Heart left ventricle (tissue), 16 donors: ENCODE results near the gene MAPK8. TPM values are rescaled to one million over a fixed set of nuclear protein-coding genes. Genes with fewer than 3 reads are reported as not detected.
A peak's percentile ranks its signal among the peaks of the same experiment; 100 is the strongest.

Experiments
- ATAC-seq, 4 donors: fragments of 200-7000 bp; cut with Tn5 transposase; one replicate each; pipeline ENCODE4 v1.9.1; 2020 to 2022; ENCODE audit warnings: moderate library complexity in 4 of 4, mild to moderate bottlenecking in 3 of 4, moderate number of reproducible peaks in 1 of 4
- DNase-seq, 5 donors: peaks; one replicate each; pipeline ENCODE4 v3.0.0-alpha.2; 2020
- H3K27ac ChIP-seq, 12 donors: fragments of 200-600 bp; sonication (generic) in 4 of 12; one replicate each; pipeline versions ENCODE4 v1.5.0 to v1.8.0; 2016 to 2022; ENCODE audit warnings: mild to moderate bottlenecking in 2 of 12
- H3K27me3 ChIP-seq, 9 donors: fragments of 200-600 bp; sonication (generic) in 2 of 9; one replicate each; pipeline versions ENCODE4 v1.5.1 to v1.8.0; 2016 to 2022; ENCODE audit warnings: mild to moderate bottlenecking in 3 of 9
- H3K36me3 ChIP-seq, 9 donors: fragments of 200-600 bp; sonication (generic) in 2 of 9; one replicate each; pipeline versions ENCODE4 v1.5.0 to v1.8.0; 2018 to 2022; ENCODE audit warnings: mild to moderate bottlenecking in 2 of 9
- H3K4me1 ChIP-seq, 12 donors: fragments of 200-600 bp; sonication (generic) in 4 of 12; one replicate each; pipeline versions ENCODE4 v1.5.0 to v1.8.0; 2016 to 2022; ENCODE audit warnings: mild to moderate bottlenecking in 3 of 12
- H3K4me3 ChIP-seq, 12 donors: fragments of 200-600 bp; sonication (generic) in 4 of 12; one replicate each; pipeline versions ENCODE4 v1.5.0 to v1.8.0; 2017 to 2022; ENCODE audit warnings: mild to moderate bottlenecking in 9 of 12, moderate library complexity in 4 of 12
- H3K9me3 ChIP-seq, 12 donors: fragments of 200-600 bp; sonication (generic) in 4 of 12; one replicate each; pipeline versions ENCODE4 v1.5.0 to v1.8.0; 2016 to 2022; ENCODE audit warnings: mild to moderate bottlenecking in 1 of 12
- POLR2A ChIP-seq, 2 donors: fragments of 450-650 bp; IDR thresholded peaks; one replicate each; pipeline ENCODE4 v1.6.1; 2017; ENCODE audit warnings: antibody characterized with exemption in 2 of 2, mild to moderate bottlenecking in 2 of 2, moderate library complexity in 2 of 2
- WGBS, 4 donors: extraction: QIAGEN DNeasy Blood & Tissue Kit in 2 of 4; methylation state at CpG; one replicate each; pipeline versions ENCODE4 v1.1.5 to v1.1.7; 2013 to 2018; 5-methylcytosine and 5-hydroxymethylcytosine counted together
- intact Hi-C, 10 donors: fragments of 100-400 bp; cut with DNase I; formaldehyde crosslinking; loops; one replicate each; pipeline versions ENCODE4 v1.11.1 to v1.14.2; 2022
- polyA plus RNA-seq, 2 donors: library from polyadenylated mRNA; stranded (reverse); fragments of 200-250 nt; gene quantifications; one replicate each; pipeline ENCODE4 v1.2.3, GENCODE V29; 2013
- total RNA-seq, 9 donors: library from RNA; depleted of rRNA in 2 of 9; stranded (reverse); fragments of >200 nt in 2 of 9; fragmentation: NEBNext Ultra II Directional in 3 of 9; extraction: Animal tissue kit (Norgen Biotek cat#: 25700) in 3 of 9; gene quantifications; one replicate each; pipeline versions ENCODE4 v1.1.0 to v1.2.4, GENCODE V29; 2016 to 2023
- TF ChIP-seq, protein P1 (sequence below), 12 donors: fragments of 200-600 bp; sonication (generic) in 4 of 12; IDR thresholded peaks; one replicate each; pipeline versions ENCODE4 v1.5.0 to v1.8.0; 2018 to 2022; ENCODE audit warnings: antibody characterized with exemption in 12 of 12, mild to moderate bottlenecking in 5 of 12
- donor health status: ischemic (EF 13 %, LVEDD 7.1; RV severe dilation, severe dysfunction).
- donor health status: healthy with polysubstance abuse.
- donor health status: DM: no; HTN: yes; CAD: no.
- donor health status: DM: no; HTN: no; CAD: no.
- donor health status: ischemic (EF 25% LVEDD 6.9; RV normal size, moderate dysfunction).
- donor health status: ischemic (EF 25% LVEDD 5.7; RV mildly dilated, moderate dysfunction).
- donor health status: healthy.
- donor health status: DM: yes; HTN: yes; CAD: no.
- donor health status: ischemic (EF 35%, LVEDD 5.7; RV mildly dilated, moderate dysfunction).
- donor health status: nonischemic (EF 11% LVEDD 7.7; RV severe dilation, severe dysfunction).
- donor health status: DM: yes; HTN: yes; CAD: no.
- donor health status: PGD.
- donor health status: ischemic (EF 29% LVEDD 5.4; RV normal size, mild dysfunction).
- donor health status: nonischemic (EF 23%, LVEDD 6.1; RV moderate dilation, normal function).

The MAPK8 gene
- total and polyA plus RNA-seq, 11 donors: 4.2 to 36.8 (median 31.0) TPM

GRCh38 chr10:48363617-48364355 lies 57.3 kb downstream of the MAPK8 start:
- TF ChIP-seq, protein P1, sequence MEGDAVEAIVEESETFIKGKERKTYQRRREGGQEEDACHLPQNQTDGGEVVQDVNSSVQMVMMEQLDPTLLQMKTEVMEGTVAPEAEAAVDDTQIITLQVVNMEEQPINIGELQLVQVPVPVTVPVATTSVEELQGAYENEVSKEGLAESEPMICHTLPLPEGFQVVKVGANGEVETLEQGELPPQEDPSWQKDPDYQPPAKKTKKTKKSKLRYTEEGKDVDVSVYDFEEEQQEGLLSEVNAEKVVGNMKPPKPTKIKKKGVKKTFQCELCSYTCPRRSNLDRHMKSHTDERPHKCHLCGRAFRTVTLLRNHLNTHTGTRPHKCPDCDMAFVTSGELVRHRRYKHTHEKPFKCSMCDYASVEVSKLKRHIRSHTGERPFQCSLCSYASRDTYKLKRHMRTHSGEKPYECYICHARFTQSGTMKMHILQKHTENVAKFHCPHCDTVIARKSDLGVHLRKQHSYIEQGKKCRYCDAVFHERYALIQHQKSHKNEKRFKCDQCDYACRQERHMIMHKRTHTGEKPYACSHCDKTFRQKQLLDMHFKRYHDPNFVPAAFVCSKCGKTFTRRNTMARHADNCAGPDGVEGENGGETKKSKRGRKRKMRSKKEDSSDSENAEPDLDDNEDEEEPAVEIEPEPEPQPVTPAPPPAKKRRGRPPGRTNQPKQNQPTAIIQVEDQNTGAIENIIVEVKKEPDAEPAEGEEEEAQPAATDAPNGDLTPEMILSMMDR (IDR thresholded peaks at IDR 0.05): peak; percentile 51 to 84 (median 73)
- TF ChIP-seq POLR2A (IDR thresholded peaks at IDR 0.05): no peak
- no peaks in the 10 kb centered on the region for H3K9me3 ChIP-seq
- WGBS, 4 donors: 33 to 42% (median 36%) methylated on average over 5 of the region's 5 CpGs
- ATAC-seq: peak in 3 of 4 donors; percentile 66 to 81 (median 80)
- H3K27ac ChIP-seq: peak overlapping the region in 4 of 12 donors; percentile 2 to 51 (median 50)
- intact Hi-C loops: loop anchor here (1.0 to 10.0 kb wide), 13 partner anchors 51 to 1151 kb away; partner anchors contain the start of gene MAPK8 (in 1 of the 10)
- H3K36me3 ChIP-seq: no peaks in the 10 kb centered on the region
- no peaks in the 10 kb centered on the region for H3K27me3 ChIP-seq
- peak in 3 of 5 donors; percentile 24 to 28 (median 25) for DNase-seq
- peaks cover 4 to 55% (median 37%) of the 10 kb centered on the region in 12 donors for H3K4me1 ChIP-seq
- no peak overlapping the region for H3K4me3 ChIP-seq

DNA sequence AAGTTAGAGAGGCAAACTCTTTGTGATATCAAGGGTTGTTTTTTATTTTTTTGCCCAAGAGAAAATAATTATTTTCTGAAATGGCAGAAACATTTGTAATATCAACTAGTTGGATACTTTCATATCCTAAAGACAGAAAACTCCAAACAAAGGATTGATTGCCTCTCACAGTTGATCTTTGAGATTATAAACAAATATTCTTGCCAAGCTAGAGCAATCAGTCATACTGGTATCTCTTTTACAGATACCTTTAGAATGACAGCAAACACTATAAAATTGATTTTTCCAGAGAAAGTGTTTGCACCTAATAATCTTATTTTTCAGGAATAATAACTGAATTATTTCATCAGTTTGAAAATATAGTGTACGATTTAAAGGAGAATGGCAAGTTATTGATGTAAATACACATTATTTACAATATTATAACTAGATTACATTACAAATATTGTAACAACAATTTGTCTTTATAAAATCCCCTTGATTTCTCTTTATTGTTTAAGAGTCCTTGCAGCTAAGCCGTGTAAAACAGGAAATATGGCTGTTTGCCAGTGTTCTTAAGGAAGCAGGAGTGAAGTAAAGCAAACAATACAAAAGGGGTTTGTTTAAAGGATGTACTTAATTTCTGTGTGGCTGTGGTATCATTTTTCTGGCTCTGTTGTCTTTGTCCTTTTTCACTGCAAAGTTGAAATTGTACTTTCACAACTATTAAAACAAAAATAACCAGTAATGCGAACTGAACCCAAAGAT lies 58.4 kb downstream of the MAPK8 start:
- DNase-seq (peak in 1 of 5 donors; percentile 10), ATAC-seq (peak in 2 of 4 donors; percentile 65 to 82)
- H3K9me3 ChIP-seq: no peaks in the 10 kb centered on the region
- H3K4me3 ChIP-seq: peak overlapping the region in 3 of 12 donors; percentile 2 to 26 (median 17)
- 39 to 45% (median 41%) methylated on average over 3 of the region's 3 CpGs for WGBS, 4 donors
- H3K36me3 ChIP-seq: no peaks in the 10 kb centered on the region
- intact Hi-C loops: loop anchor here in 8 of 10 donors (2.0 to 10.0 kb wide), 11 partner anchors 50 to 1150 kb away; partner anchors contain the start of gene MAPK8 (in 1 of the 8)
- H3K27me3 ChIP-seq: no peaks in the 10 kb centered on the region
- peak overlapping the region in 7 of 12 donors; percentile 1 to 53 (median 51) for H3K27ac ChIP-seq
- TF ChIP-seq POLR2A (IDR thresholded peaks at IDR 0.05): no peak
- TF ChIP-seq, protein P1 (IDR thresholded peaks at IDR 0.05): no peak
- peaks cover 4 to 48% (median 33%) of the 10 kb centered on the region in 12 donors for H3K4me1 ChIP-seq

- WGBS, 4 donors: 98 to 100% (median 98%) methylated on average over 1 of the region's 1 CpG
- intact Hi-C loops: loop anchor here in 5 of 10 donors (2.0 to 10.0 kb wide), 6 partner anchors 49 to 1149 kb away; no protein-coding TSS in a partner anchor
- H3K36me3 ChIP-seq: no peaks in the 10 kb centered on the region
These were observed 59.2 kb downstream of the MAPK8 start for GRCh38 chr10:48365668-48366067.

More at GRCh38 chr10:48365668-48366067, 59.2 kb downstream of the MAPK8 start:
- no peaks in the 10 kb centered on the region for H3K27me3 ChIP-seq
- TF ChIP-seq, protein P1 (IDR thresholded peaks at IDR 0.05): no peak
- no peak for TF ChIP-seq POLR2A (IDR thresholded peaks at IDR 0.05)
- no peaks in the 10 kb centered on the region for H3K9me3 ChIP-seq
- ATAC-seq: no peak
- peaks cover 2 to 40% (median 25%) of the 10 kb centered on the region in 12 donors for H3K4me1 ChIP-seq
- no peak for DNase-seq
- H3K4me3 ChIP-seq: peak overlapping the region in 1 of 12 donors; percentile 26
- H3K27ac ChIP-seq: peak overlapping the region in 5 of 12 donors; percentile 31 to 53 (median 51)
